ENCODE measurements around the gene SASH1. TPM values are rescaled to one million over a fixed set of nuclear protein-coding genes. Genes with fewer than 3 reads are reported as not detected.

Gene SASH1
- total RNA-seq, 1 donor from 2014 or later, result 112 TPM

DNA sequence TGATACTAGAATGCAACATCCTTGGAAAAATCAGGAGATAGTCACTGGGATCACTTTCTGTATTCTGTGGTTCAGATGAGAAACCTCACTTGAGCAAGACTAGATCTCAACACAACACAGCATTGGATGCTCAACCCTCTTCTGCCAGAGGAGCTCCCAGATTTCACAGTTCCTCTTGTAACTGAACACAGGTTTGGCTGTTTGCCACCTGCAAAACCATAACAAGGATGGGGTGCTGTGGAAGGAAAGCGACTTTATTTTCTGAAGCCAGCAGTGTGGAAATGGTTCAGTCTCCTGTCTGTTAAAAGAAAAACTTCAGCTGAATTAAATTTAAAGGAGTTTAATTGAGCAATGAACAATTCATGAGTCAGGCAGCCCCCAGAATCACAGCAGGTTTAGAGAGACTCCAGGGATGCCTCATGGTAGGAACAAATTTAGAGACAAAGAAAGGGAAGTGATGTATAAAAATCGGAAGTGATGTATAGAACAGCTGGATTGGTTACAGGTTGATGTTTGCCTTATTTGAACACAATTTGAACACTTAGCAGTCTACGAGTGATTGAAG lies 254.3 kb downstream of the SASH1 start:
- no peak for DNase-seq

DNA sequence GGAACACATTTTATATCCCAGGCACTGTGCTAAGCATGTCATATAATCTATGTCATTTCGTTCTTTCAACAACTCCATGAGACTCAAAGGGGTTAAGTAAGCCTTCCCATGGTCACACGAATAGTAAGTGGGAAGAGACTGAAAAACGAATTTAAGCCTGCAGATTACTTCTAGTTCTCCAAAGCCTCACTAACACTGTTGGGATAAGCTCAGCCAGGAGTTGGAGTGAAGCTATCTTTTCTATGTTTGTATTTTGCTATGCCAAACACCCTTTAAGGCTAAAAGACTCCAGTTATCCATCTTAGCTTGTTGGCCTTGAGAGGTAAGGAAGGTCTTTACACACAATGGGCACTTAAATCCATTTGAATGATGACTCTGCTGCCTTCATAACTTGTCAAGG lies 256.1 kb downstream of the SASH1 start:
- DNase-seq, result no peak

GRCh38 chr6:148599967-148600426 lies 257.4 kb downstream of the SASH1 start:
- DNase-seq, result no peak

Data from dermis blood vessel endothelial cell (primary cell).